Measurements from ENCODE around the gene UBL5. TPM values are rescaled to one million over a fixed set of nuclear protein-coding genes. Genes with fewer than 3 reads are reported as not detected.

The UBL5 gene
- total RNA-seq, 2 donors from 2014 or later: 260 to 295 TPM

DNA sequence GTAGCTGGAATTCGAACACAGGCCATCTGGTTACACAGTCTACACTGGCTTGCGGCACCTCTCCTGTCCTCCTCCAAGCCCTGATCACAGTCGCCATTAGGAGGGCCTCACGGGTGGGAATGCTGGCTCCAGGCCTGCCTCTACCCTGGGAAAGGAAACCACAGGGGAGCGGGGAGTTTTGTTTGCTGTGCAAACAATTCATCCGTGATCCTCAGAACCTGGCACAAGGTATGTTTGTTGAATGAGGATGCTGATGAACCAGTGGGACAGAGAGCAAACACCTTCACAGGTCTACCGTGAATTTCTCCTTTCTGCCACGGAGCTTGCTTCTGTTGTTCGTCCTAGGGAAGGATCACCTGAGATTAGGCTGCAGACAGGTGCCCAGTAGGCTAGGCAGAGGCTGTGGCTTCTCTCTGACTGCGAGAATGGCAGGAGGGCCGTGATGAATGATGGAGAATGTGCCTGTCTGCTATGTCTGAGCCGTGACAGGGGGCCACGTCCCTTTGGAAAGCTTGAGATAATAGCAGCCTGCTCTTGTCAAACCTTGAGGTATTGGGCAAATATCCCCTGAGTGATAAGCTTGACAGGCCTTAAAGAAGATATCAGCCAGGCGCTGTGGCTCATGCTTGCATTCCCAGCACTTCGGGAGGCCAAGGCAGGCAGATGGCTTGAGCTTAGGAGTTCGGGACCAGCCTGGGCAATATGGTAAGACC lies 44.1 kb downstream of the UBL5 start:
- DNase-seq (ENCODE audit: low spot score): no peak
- intact Hi-C loops (cut with DNase I): no loop called here

- intact Hi-C loops (cut with DNase I): no loop called here
- DNase-seq (ENCODE audit: low spot score): no peak
Observed at GRCh38 chr19:9872618-9873242, 45.0 kb downstream of the UBL5 start.

- DNase-seq (ENCODE audit: low spot score): no peak
- intact Hi-C loops (cut with DNase I): no loop called here
Observed at GRCh38 chr19:9875031-9875627, 47.4 kb downstream of the UBL5 start.

- no peak for DNase-seq (ENCODE audit: low spot score)
- intact Hi-C loops (cut with DNase I): no loop called here
Observed at GRCh38 chr19:9875796-9876195, 48.1 kb downstream of the UBL5 start.

DNA sequence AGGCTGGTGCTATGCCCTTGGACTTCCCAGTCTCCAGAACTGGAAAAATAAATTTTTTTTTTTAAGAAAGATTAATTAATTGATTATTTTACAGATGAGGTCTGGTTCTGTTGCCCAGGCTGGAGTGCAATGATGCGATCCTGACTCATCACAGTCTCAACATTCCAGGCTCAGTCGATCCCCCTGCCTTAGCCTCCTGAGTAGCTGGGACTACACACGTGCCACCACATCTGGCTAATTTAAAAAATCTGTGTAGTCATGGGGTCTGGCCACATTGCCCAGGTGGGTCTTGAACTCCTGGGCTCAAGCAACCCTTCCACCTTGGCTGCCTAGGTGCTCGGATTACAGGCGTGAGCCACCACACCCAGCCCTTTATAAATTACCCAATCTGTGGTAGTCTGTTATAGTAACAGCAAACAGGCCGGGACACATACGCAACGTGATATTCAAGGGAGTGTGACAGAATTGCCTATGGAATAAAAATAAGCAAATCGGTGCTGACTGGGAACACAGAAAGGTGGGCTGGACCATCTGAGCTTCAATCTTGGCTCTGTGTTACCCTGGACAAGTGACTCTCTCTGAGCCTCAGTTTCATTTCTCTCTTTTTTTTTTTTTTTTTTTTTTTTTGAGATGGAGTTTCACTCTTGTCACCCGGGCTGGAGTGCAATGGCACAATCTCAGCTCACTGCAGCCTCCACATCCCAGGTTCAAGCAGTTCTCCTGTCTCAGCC lies 50.2 kb downstream of the UBL5 start:
- DNase-seq (ENCODE audit: low spot score): no peak
- intact Hi-C loops (cut with DNase I): no loop called here

GRCh38 chr19:9878511-9879196 lies 50.9 kb downstream of the UBL5 start:
- intact Hi-C loops (cut with DNase I): no loop called here

More at GRCh38 chr19:9878511-9879196, 50.9 kb downstream of the UBL5 start:
- DNase-seq (ENCODE audit: low spot score): no peak

Other genes with a start within 250 kb of the UBL5 start
- gene ZNF121, start 243.4 kb upstream of the UBL5 start, total RNA-seq: 10 to 100 TPM; 26.8 to 30.0 TPM
- gene ZNF561, start 206.7 kb upstream of the UBL5 start, total RNA-seq: 10 to 100 TPM; 21.5 to 27.4 TPM
- 10 to 100 TPM; 26.4 to 33.2 TPM for gene ZNF562, start 152.8 kb upstream of the UBL5 start, total RNA-seq
- 10 to 100 TPM; 13.5 to 18.2 TPM for gene ZNF846, start 59.2 kb upstream of the UBL5 start, total RNA-seq
- gene FBXL12, start 8.8 kb upstream of the UBL5 start, total RNA-seq: 10 to 100 TPM; 18.5 to 19.0 TPM
- 10 to 100 TPM; 54.0 to 62.4 TPM for gene PIN1, start 7.4 kb downstream of the UBL5 start, total RNA-seq
- gene OLFM2, start 108.6 kb downstream of the UBL5 start, total RNA-seq: 1 to 10 TPM; 4.0 to 5.2 TPM
- 10 to 100 TPM; 10.7 to 23.4 TPM for gene COL5A3, start 182.6 kb downstream of the UBL5 start, total RNA-seq
- not detected for gene RDH8, start 185.6 kb downstream of the UBL5 start, total RNA-seq

Data from posterior vena cava (tissue), 2 donors.